H9 (cell line): ENCODE data around the gene KIAA0513. TPM values are rescaled to one million over a fixed set of nuclear protein-coding genes. Genes with fewer than 3 reads are reported as not detected.

ENCODE experiments used
- DNase-seq: peaks from one replicate; pipeline ENCODE4 v3.0.0-alpha.2; 2017
- H2AFZ ChIP-seq: one replicate; pipeline ENCODE4 v1.6.1; 2013; ENCODE audit warnings: mild to moderate bottlenecking, low read length, control low read depth, moderate library complexity
- H2AK5ac ChIP-seq: 2 replicates; pipeline ENCODE4 v1.6.1; 2013; ENCODE audit warnings: low read length, control low read depth, mixed read lengths; ENCODE audit not compliant: insufficient read length
- H2BK120ac ChIP-seq: one replicate; pipeline ENCODE4 v1.6.1; 2013; ENCODE audit warnings: low read depth, mild to moderate bottlenecking, low read length, control low read depth, inconsistent platforms; ENCODE audit not compliant: poor library complexity, severe bottlenecking
- H2BK12ac ChIP-seq: 2 replicates; pipeline ENCODE4 v1.6.1; 2013; ENCODE audit warnings: low read length, control low read depth, mixed read lengths, low read depth; ENCODE audit not compliant: insufficient read length
- H2BK15ac ChIP-seq: 2 replicates; pipeline ENCODE4 v1.6.1; 2013; ENCODE audit warnings: low read depth, low read length, control low read depth
- H2BK20ac ChIP-seq: one replicate; pipeline ENCODE4 v1.6.1; 2013; ENCODE audit warnings: low read depth, mild to moderate bottlenecking, low read length, control low read depth, inconsistent platforms; ENCODE audit not compliant: poor library complexity, severe bottlenecking
- H2BK5ac ChIP-seq: 2 replicates; pipeline ENCODE4 v1.6.1; 2013; ENCODE audit warnings: low read length, control low read depth, mixed read lengths; ENCODE audit not compliant: insufficient read length
- H3K14ac ChIP-seq: 2 replicates; pipeline ENCODE4 v1.6.1; 2013; ENCODE audit warnings: low read length, control low read depth; ENCODE audit not compliant: insufficient read depth
- H3K18ac ChIP-seq: 2 replicates; pipeline ENCODE4 v1.6.1; 2013; ENCODE audit warnings: low read depth, mild to moderate bottlenecking, mixed read lengths, low read length, control low read depth; ENCODE audit not compliant: insufficient read length
- H3K23ac ChIP-seq: 2 replicates; pipeline ENCODE4 v1.6.1; 2013; ENCODE audit warnings: low read length, control low read depth, mixed read lengths, low read depth; ENCODE audit not compliant: insufficient read length
- H3K23me2 ChIP-seq: 2 replicates; pipeline ENCODE4 v1.6.1; 2013; ENCODE audit warnings: low read depth, mild to moderate bottlenecking, mixed read lengths, low read length, control low read depth; ENCODE audit not compliant: insufficient read length, poor library complexity, severe bottlenecking
- H3K27ac ChIP-seq: 2 replicates; pipeline ENCODE4 v1.5.1; 2013; ENCODE audit warnings: low read length, control low read depth, mixed read lengths, low read depth; ENCODE audit not compliant: insufficient read length
- H3K27me3 ChIP-seq: 2 replicates; pipeline ENCODE4 v1.6.1; 2013; ENCODE audit warnings: low read length, control low read depth, inconsistent platforms; ENCODE audit not compliant: insufficient read depth
- H3K4ac ChIP-seq: 2 replicates; pipeline ENCODE4 v1.6.1; 2013; ENCODE audit warnings: low read depth, mild to moderate bottlenecking, control low read depth, inconsistent platforms, low read length, moderate library complexity
- H3K4me1 ChIP-seq: 2 replicates; pipeline ENCODE4 v1.6.1; 2013; ENCODE audit warnings: low read length, control low read depth, inconsistent platforms; ENCODE audit not compliant: insufficient read depth
- H3K4me2 ChIP-seq: 2 replicates; pipeline ENCODE4 v1.6.1; 2013; ENCODE audit warnings: low read length, control low read depth, mixed read lengths; ENCODE audit not compliant: insufficient read length, insufficient read depth
- H3K56ac ChIP-seq: 2 replicates; pipeline ENCODE4 v1.6.1; 2013; ENCODE audit warnings: low read depth, mild to moderate bottlenecking, mixed read lengths, low read length, control low read depth; ENCODE audit not compliant: insufficient read length
- H3K79me1 ChIP-seq: 2 replicates; pipeline ENCODE4 v1.6.1; 2013; ENCODE audit warnings: low read depth, mild to moderate bottlenecking, moderate library complexity, low read length, control low read depth, inconsistent platforms; ENCODE audit not compliant: insufficient read depth, poor library complexity, severe bottlenecking
- H3K79me2 ChIP-seq: 2 replicates; pipeline ENCODE4 v1.6.1; 2013; ENCODE audit warnings: low read length, control low read depth, inconsistent platforms; ENCODE audit not compliant: insufficient read depth
- H3K9ac ChIP-seq: 2 replicates; pipeline ENCODE4 v1.6.1; 2013; ENCODE audit warnings: low read length, control low read depth, mixed read lengths; ENCODE audit not compliant: insufficient read length; ENCODE audit errors: extremely low read depth
- H3K9me3 ChIP-seq: one replicate; pipeline ENCODE4 v1.6.1; 2013; ENCODE audit warnings: low read depth, low read length, inconsistent platforms; ENCODE audit not compliant: control insufficient read depth
- H3T11ph ChIP-seq: one replicate; pipeline ENCODE4 v1.6.1; 2013; ENCODE audit warnings: mild to moderate bottlenecking, low read length, control low read depth, inconsistent platforms
- H4K20me1 ChIP-seq: one replicate; pipeline ENCODE4 v1.6.1; 2013; ENCODE audit not compliant: control insufficient read depth, insufficient read length, insufficient read depth
- H4K5ac ChIP-seq: 2 replicates; pipeline ENCODE4 v1.6.1; 2013; ENCODE audit warnings: low read depth, mild to moderate bottlenecking, mixed read lengths, low read length, control low read depth; ENCODE audit not compliant: insufficient read length
- H4K8ac ChIP-seq: replicated peaks from 2 replicates; pipeline ENCODE4 v1.6.1; 2013; ENCODE audit warnings: low read length, control low read depth, mixed read lengths, low read depth; ENCODE audit not compliant: insufficient read length
- H4K91ac ChIP-seq: 2 replicates; pipeline ENCODE4 v1.6.1; 2013; ENCODE audit warnings: low read depth, mild to moderate bottlenecking, moderate library complexity, mixed read lengths, low read length, control low read depth; ENCODE audit not compliant: insufficient read length
- H3K27ac Mint-ChIP-seq, 3 experiments: 2 replicates in 2 of 3; 3 replicates in 1 of 3; pipeline ENCODE4 v1.8.0; 2020 to 2021; ENCODE audit warnings: mixed read lengths in 3 of 3, mild to moderate bottlenecking in 1 of 3, moderate library complexity in 1 of 3
- H3K27me3 Mint-ChIP-seq: 2 replicates; pipeline ENCODE4 v1.8.0; 2021; ENCODE audit warnings: low read depth, mild to moderate bottlenecking, moderate library complexity, mixed read lengths
- H3K36me3 Mint-ChIP-seq, 3 experiments: 2 replicates in 2 of 3; 3 replicates in 1 of 3; pipeline ENCODE4 v1.8.0; 2020 to 2021; ENCODE audit warnings: low read depth in 3 of 3, mixed read lengths in 3 of 3; ENCODE audit not compliant: insufficient read depth in 1 of 3
- H3K4me1 Mint-ChIP-seq, 2 experiments: 2 replicates each; pipeline ENCODE4 v1.8.0; 2020; ENCODE audit warnings: mixed read lengths in 2 of 2
- H3K4me3 Mint-ChIP-seq, 2 experiments: 2 replicates in 1 of 2; 3 replicates in 1 of 2; pipeline ENCODE4 v1.8.0; 2020 to 2021; ENCODE audit warnings: mild to moderate bottlenecking in 2 of 2, mixed read lengths in 2 of 2, moderate library complexity in 1 of 2
- H3K9me3 Mint-ChIP-seq, 2 experiments: 2 replicates in 1 of 2; 3 replicates in 1 of 2; pipeline ENCODE4 v1.8.0; 2020; ENCODE audit warnings: mild to moderate bottlenecking in 2 of 2, mixed read lengths in 2 of 2, moderate library complexity in 1 of 2
- WGBS: extraction: QIAGEN DNeasy Blood & Tissue Kit; methylation state at CpG from one replicate; pipeline ENCODE4 v1.1.7; 2013; ENCODE audit warnings: missing lambda C conversion rate, low lambda C conversion rate, mixed read lengths; ENCODE audit not compliant: insufficient read length; ENCODE audit errors: extremely low coverage; 5-methylcytosine and 5-hydroxymethylcytosine counted together
- total RNA-seq: library from RNA; stranded (reverse); gene quantifications from 2 replicates; pipeline ENCODE4 v1.2.1, GENCODE V29; 2021
- TF ChIP-seq, protein P1 (sequence below): fragments of 200-600 bp; sonication (generic); conservative IDR thresholded peaks from 3 replicates; pipeline ENCODE4 v1.8.0; 2021; ENCODE audit warnings: antibody characterized with exemption, mild to moderate bottlenecking

KIAA0513 gene
- total RNA-seq, 1 experiment from 2014 or later, result 4.7 TPM

DNA sequence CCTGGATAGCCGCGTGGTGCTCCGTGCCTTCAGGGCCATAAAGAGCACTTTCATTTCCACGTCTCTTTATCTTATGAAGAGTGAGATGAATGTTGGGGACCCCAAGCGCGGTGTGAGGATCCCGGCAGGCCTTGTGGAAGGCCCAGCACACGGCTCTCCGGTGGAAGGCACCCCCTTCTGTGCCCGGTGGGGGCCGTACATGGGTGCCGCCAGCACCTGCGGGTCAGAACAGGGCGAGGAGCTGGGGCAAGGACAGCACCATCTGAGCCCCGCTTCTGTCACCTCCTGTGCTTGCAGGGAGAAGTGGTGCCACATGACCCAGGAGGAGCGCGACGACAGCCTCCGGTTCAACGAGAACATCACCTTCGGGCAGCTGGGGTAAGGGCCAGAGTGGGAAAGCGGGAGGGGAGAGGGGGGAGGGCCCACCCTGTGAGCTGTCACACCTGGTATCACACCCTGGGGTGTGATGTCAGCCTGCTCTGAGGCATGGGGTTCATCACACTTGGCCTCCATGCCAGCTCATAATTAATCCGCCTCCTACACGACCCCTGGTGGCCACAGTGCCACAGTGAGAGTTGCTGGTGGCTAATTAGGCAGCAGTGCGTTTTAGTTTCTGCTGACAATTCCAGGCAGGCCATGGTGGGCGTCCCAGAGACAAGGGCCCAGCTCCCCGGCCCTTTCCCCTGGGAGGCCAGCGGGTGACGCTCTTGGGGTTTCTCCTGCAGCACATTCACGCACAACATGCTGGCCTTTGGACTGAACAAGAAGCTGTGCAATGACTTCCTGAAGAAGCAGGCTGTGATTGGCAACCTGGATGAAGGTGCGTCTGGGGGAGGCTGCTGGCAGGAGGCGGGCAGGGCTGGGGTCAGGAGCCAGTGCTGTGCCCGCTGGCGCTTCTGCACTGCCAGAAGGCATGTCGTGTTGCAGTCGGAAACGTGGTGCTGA is 59.0 kb downstream of the KIAA0513 start:
- H2BK20ac ChIP-seq, result no peak overlapping the region
- H4K20me1 ChIP-seq, result no peaks in the 10 kb centered on the region
- no peak overlapping the region for H3K56ac ChIP-seq
- H2BK12ac ChIP-seq, result no peak overlapping the region
- WGBS, result no CpG with 5 or more reads among the region's 37 CpGs
- H2BK15ac ChIP-seq, result no peak overlapping the region
- Mint-ChIP-seq H3K9me3 (no peaks in the 10 kb centered on the region; a peak in 1 of 5 replicates), H3K4me3 (no peak overlapping the region), H3K27ac (no peak overlapping the region), H3K27me3 (peaks cover 83% of the 10 kb centered on the region), H3K4me1 (peaks cover 32 to 46% of the 10 kb centered on the region in 2 experiments), H3K36me3 (no peaks in the 10 kb centered on the region; a peak in 1 of 7 replicates)
- no peaks in the 10 kb centered on the region for H3K79me2 ChIP-seq
- no peak overlapping the region for H2BK120ac ChIP-seq
- no peak overlapping the region for H3T11ph ChIP-seq
- no peak overlapping the region for H3K9ac ChIP-seq
- TF ChIP-seq, protein P1, sequence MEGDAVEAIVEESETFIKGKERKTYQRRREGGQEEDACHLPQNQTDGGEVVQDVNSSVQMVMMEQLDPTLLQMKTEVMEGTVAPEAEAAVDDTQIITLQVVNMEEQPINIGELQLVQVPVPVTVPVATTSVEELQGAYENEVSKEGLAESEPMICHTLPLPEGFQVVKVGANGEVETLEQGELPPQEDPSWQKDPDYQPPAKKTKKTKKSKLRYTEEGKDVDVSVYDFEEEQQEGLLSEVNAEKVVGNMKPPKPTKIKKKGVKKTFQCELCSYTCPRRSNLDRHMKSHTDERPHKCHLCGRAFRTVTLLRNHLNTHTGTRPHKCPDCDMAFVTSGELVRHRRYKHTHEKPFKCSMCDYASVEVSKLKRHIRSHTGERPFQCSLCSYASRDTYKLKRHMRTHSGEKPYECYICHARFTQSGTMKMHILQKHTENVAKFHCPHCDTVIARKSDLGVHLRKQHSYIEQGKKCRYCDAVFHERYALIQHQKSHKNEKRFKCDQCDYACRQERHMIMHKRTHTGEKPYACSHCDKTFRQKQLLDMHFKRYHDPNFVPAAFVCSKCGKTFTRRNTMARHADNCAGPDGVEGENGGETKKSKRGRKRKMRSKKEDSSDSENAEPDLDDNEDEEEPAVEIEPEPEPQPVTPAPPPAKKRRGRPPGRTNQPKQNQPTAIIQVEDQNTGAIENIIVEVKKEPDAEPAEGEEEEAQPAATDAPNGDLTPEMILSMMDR, result peak; percentile 85
- H2AFZ ChIP-seq, result no peak overlapping the region
- H3K23me2 ChIP-seq, result peaks cover 8% of the 10 kb centered on the region
- no peak overlapping the region for H3K23ac ChIP-seq
- H3K9me3 ChIP-seq, result no peaks in the 10 kb centered on the region
- no peak overlapping the region for H4K8ac ChIP-seq
- H3K4me1 ChIP-seq, result no peaks in the 10 kb centered on the region; the same call in 1 of the 2 replicates
- no peaks in the 10 kb centered on the region for H3K79me1 ChIP-seq
- peaks cover 17% of the 10 kb centered on the region; the same call in 1 of the 2 replicates for H3K27me3 ChIP-seq
- H2BK5ac ChIP-seq, result no peak overlapping the region
- no peak overlapping the region for H3K14ac ChIP-seq
- peak; percentile 86 for DNase-seq
- H4K91ac ChIP-seq, result no peak overlapping the region
- H3K4me2 ChIP-seq, result no peak overlapping the region
- no peak overlapping the region for H3K4ac ChIP-seq
- no peak overlapping the region for H2AK5ac ChIP-seq
- H3K18ac ChIP-seq, result no peak overlapping the region
- no peak overlapping the region for H3K27ac ChIP-seq
- H4K5ac ChIP-seq, result no peak overlapping the region
